NCI-H2196 treated with DMSO at 0.1 percent for 48 hours (cell line): Measurements from ENCODE around the gene ROGDI.
A peak's percentile ranks its signal among the peaks of the same experiment; 100 is the strongest.

Source experiments
- DNase-seq: peaks from one replicate; lab custom pipeline; 2025; ENCODE audit not compliant: unreplicated experiment; lab: John Stamatoyannopoulos, UW

Gene ROGDI

GRCh38 chr16:4801962-4802658 is at the start of gene ROGDI:
ROGDI (minus strand) TSS chr16:4802633; CDS start chr16:4802571, 62 bp downstream.
- peak; percentile 79 for DNase-seq

- DNase-seq: no peak
Observed at GRCh38 chr16:4850211-4850610, 47.8 kb upstream of the ROGDI start.

- DNase-seq: no peak
Observed at GRCh38 chr16:4847774-4848587, 45.5 kb upstream of the ROGDI start.

GRCh38 chr16:4846901-4847773 is 44.7 kb upstream of the ROGDI start, which contains the start of the genes GLYR1 and UBN1:
GLYR1 (minus strand) TSS chr16:4847288; CDS start chr16:4847265, 23 bp downstream.
UBN1 (plus strand) TSS chr16:4847481; CDS start chr16:4852918, 5,437 bp downstream.
- DNase-seq: peak; percentile 98

- no peak for DNase-seq
Observed at GRCh38 chr16:4846503-4846900, 44.1 kb upstream of the ROGDI start.

- no peak for DNase-seq
Observed at GRCh38 chr16:4840984-4841383, 38.6 kb upstream of the ROGDI start.

GRCh38 chr16:4839942-4840341 is 37.5 kb upstream of the ROGDI start:
- no peak for DNase-seq

- DNase-seq: no peak
Observed at GRCh38 chr16:4837733-4838501, 35.5 kb upstream of the ROGDI start.

GRCh38 chr16:4836727-4837126 is 34.3 kb upstream of the ROGDI start:
- no peak for DNase-seq

- DNase-seq: no peak
Observed at GRCh38 chr16:4833584-4833983, 31.2 kb upstream of the ROGDI start.

GRCh38 chr16:4832698-4833343 is 30.4 kb upstream of the ROGDI start:
- no peak for DNase-seq

GRCh38 chr16:4831616-4832015 is 29.2 kb upstream of the ROGDI start:
- DNase-seq: no peak

GRCh38 chr16:4830408-4830807 is 28.0 kb upstream of the ROGDI start:
- DNase-seq: no peak

GRCh38 chr16:4828567-4829321 is 26.3 kb upstream of the ROGDI start:
- DNase-seq: no peak

- no peak for DNase-seq
Observed at GRCh38 chr16:4826980-4827379, 24.5 kb upstream of the ROGDI start.

GRCh38 chr16:4826526-4826925 is 24.1 kb upstream of the ROGDI start:
- DNase-seq: no peak

- no peak for DNase-seq
Observed at GRCh38 chr16:4825196-4825595, 22.8 kb upstream of the ROGDI start.

- DNase-seq: no peak
Observed at GRCh38 chr16:4820652-4821051, 18.2 kb upstream of the ROGDI start.

GRCh38 chr16:4814542-4815173 is 12.2 kb upstream of the ROGDI start:
- DNase-seq: no peak
